GM12878 (cell line): ENCODE data around the gene CALCA. TPM values are rescaled to one million over a fixed set of nuclear protein-coding genes. Genes with fewer than 3 reads are reported as not detected.

Experiments used
- ATAC-seq: fragments of 200-7000 bp; cut with Tn5 transposase; 3 replicates; pipeline ENCODE4 v1.9.1; 2020; ENCODE audit warnings: mild to moderate bottlenecking, moderate library complexity
- BruUV-seq: library from RNA; stranded (reverse); fragments of 400-500 nt; replicated peaks from 2 replicates; lab custom pipeline; 2021; lab: Mats Ljungman, UMichigan
- CTCF ChIA-PET: fragments of 300-600 bp; sonication (Branson Sonifier 250); formaldehyde crosslinking; extraction: SDS; loops from one replicate; lab custom pipeline; 2021; ENCODE audit warnings: inconsistent platforms; lab: Yijun Ruan, JAX
- POLR2A ChIA-PET: fragments of 350-600 bp; formaldehyde crosslinking; extraction: SDS; loops from one replicate; lab custom pipeline; 2021; ENCODE audit warnings: inconsistent platforms; lab: Charles Lee
- RAD21 ChIA-PET: fragments of 300-600 bp; sonication (Branson Sonifier 250); formaldehyde crosslinking; loops from one replicate; lab custom pipeline; 2023; ENCODE audit warnings: antibody characterized with exemption; ENCODE audit not compliant: unreplicated experiment; lab: Charles Lee
- SMC1A ChIA-PET: fragments of 300-600 bp; sonication (Branson Sonifier 250); formaldehyde crosslinking; loops from one replicate; lab custom pipeline; 2023; ENCODE audit not compliant: unreplicated experiment, uncharacterized antibody; lab: Charles Lee
- DNase-seq: peaks from one replicate; pipeline ENCODE4 v3.0.0-alpha.2; 2011; ENCODE audit warnings: low read depth, low spot score
- FAIRE-seq: peaks from 3 replicates; lab custom pipeline; 2011; peaks lifted over from hg19 to GRCh38; lab: Jason Lieb, UNC
- H2AFZ ChIP-seq: 2 replicates; pipeline ENCODE4 v1.6.0; 2011; ENCODE audit warnings: low read depth, low read length, control low read depth; ENCODE audit not compliant: control insufficient read depth
- H3K27ac ChIP-seq: 2 replicates; pipeline ENCODE4 v1.5.1; 2011; ENCODE audit warnings: control low read depth; ENCODE audit not compliant: control insufficient read depth, insufficient read depth
- H3K27me3 ChIP-seq, 2 experiments: replicated peaks in 1 of 2; 2 replicates each; pipeline versions ENCODE4 v1.6.0 to v1.6.1; 2011; ENCODE audit warnings: low read length in 1 of 2; ENCODE audit not compliant: control insufficient read depth in 2 of 2, insufficient read depth in 2 of 2
- H3K36me3 ChIP-seq, 2 experiments: 2 replicates each; pipeline ENCODE4 v1.5.1; 2011; ENCODE audit warnings: low read length in 1 of 2; ENCODE audit not compliant: control insufficient read depth in 2 of 2, insufficient read depth in 2 of 2
- H3K4me1 ChIP-seq: 2 replicates; pipeline ENCODE4 v1.6.1; 2011; ENCODE audit warnings: mild to moderate bottlenecking, low read length, moderate library complexity, mixed read lengths; ENCODE audit not compliant: control insufficient read depth, insufficient read depth
- H3K4me2 ChIP-seq: 2 replicates; pipeline ENCODE4 v1.6.0; 2011; ENCODE audit warnings: control low read depth; ENCODE audit not compliant: control insufficient read depth, insufficient read depth
- H3K4me3 ChIP-seq: fragments of 200-600 bp; sonication (generic); 2 replicates; pipeline ENCODE4 v1.5.1; 2016
- H3K79me2 ChIP-seq: 2 replicates; pipeline ENCODE4 v1.6.0; 2011; ENCODE audit warnings: low read length; ENCODE audit not compliant: control insufficient read depth, insufficient read depth
- H3K9ac ChIP-seq: 2 replicates; pipeline ENCODE4 v1.8.0; 2011; ENCODE audit warnings: low read length, control low read depth, mixed read lengths; ENCODE audit not compliant: control insufficient read depth, insufficient read depth
- H3K9me3 ChIP-seq: replicated peaks from 3 replicates; pipeline ENCODE4 v1.5.1; 2011; ENCODE audit warnings: mild to moderate bottlenecking, low read length; ENCODE audit not compliant: control insufficient read depth, insufficient read depth
- H4K20me1 ChIP-seq: 2 replicates; pipeline ENCODE4 v1.6.0; 2011; ENCODE audit not compliant: control insufficient read depth, insufficient read depth
- ESRRA ChIP-seq: IDR thresholded peaks from 2 replicates; pipeline ENCODE4 v1.6.1; 2012; ENCODE audit warnings: mild to moderate bottlenecking, low read length, improper control_type of control experiment
- ETV6 ChIP-seq, 2 experiments: fragments of 450-650 bp in 1 of 2; IDR thresholded peaks in 1 of 2; conservative IDR thresholded peaks in 1 of 2; 2 replicates each; pipeline ENCODE4 v1.6.1; 2014; ENCODE audit warnings: antibody characterized with exemption in 1 of 2, borderline replicate concordance in 1 of 2, low read depth in 1 of 2, mild to moderate bottlenecking in 1 of 2, moderate library complexity in 1 of 2
- EZH2 ChIP-seq: IDR thresholded peaks from 2 replicates; pipeline ENCODE4 v1.6.1; 2012; ENCODE audit warnings: low read depth, mild to moderate bottlenecking, control low read depth, inconsistent platforms, low read length, borderline replicate concordance; ENCODE audit not compliant: control insufficient read depth
- MEF2A ChIP-seq: IDR thresholded peaks from 2 replicates; pipeline ENCODE4 v1.6.1; 2011; ENCODE audit warnings: low read depth, mild to moderate bottlenecking, low read length, moderate library complexity; ENCODE audit not compliant: insufficient read depth
- POLR2A ChIP-seq: IDR thresholded peaks from 2 replicates; pipeline ENCODE4 v1.6.1; 2011; ENCODE audit warnings: low read depth, mild to moderate bottlenecking, low read length
- POLR2AphosphoS2 ChIP-seq: IDR thresholded peaks from 2 replicates; pipeline ENCODE4 v1.6.1; 2011; ENCODE audit warnings: low read depth, mild to moderate bottlenecking, low read length, improper control_type of control experiment, moderate library complexity
- PRDM15 ChIP-seq: fragments of 450-650 bp; formaldehyde crosslinking; IDR thresholded peaks from 2 replicates; pipeline ENCODE4 v1.4.0; 2020; ENCODE audit warnings: mild to moderate bottlenecking, moderate library complexity
- RAD51 ChIP-seq: fragments of 450-650 bp; IDR thresholded peaks from 2 replicates; pipeline ENCODE4 v1.6.1; 2016; ENCODE audit warnings: moderate library complexity, mild to moderate bottlenecking, inconsistent platforms
- RELB ChIP-seq: fragments of 450-650 bp; IDR thresholded peaks from 2 replicates; pipeline ENCODE4 v1.6.1; 2017; ENCODE audit warnings: low read depth, mild to moderate bottlenecking, moderate library complexity
- SPI1 ChIP-seq: IDR thresholded peaks from 2 replicates; pipeline ENCODE4 v1.6.1; 2011; ENCODE audit warnings: low read depth, mild to moderate bottlenecking, low read length, moderate library complexity, borderline replicate concordance; ENCODE audit not compliant: insufficient read depth
- SREBF1 ChIP-seq: IDR thresholded peaks from 2 replicates; pipeline ENCODE4 v1.6.1; 2012; ENCODE audit warnings: mild to moderate bottlenecking, low read length
- USF2 ChIP-seq: IDR thresholded peaks from 2 replicates; pipeline ENCODE4 v1.6.1; 2011; ENCODE audit warnings: low read depth, low read length, improper control_type of control experiment, borderline replicate concordance
- WRNIP1 ChIP-seq: IDR thresholded peaks from 2 replicates; pipeline ENCODE4 v1.6.1; 2011; ENCODE audit warnings: low read depth, low read length, improper control_type of control experiment, borderline replicate concordance
- YY1 ChIP-seq: IDR thresholded peaks from 2 replicates; pipeline ENCODE4 v1.6.1; 2011; ENCODE audit warnings: low read depth, mild to moderate bottlenecking, low read length
- WGBS: methylation state at CpG from one replicate; pipeline ENCODE4 v1.1.6; 2016; ENCODE audit warnings: low lambda C conversion rate; ENCODE audit not compliant: insufficient replicate concordance, insufficient coverage; ENCODE audit errors: missing lambda C conversion rate; 5-methylcytosine and 5-hydroxymethylcytosine counted together
- in situ Hi-C: fragments of 300-500 bp; cut with MboI; formaldehyde crosslinking; loops from 9 replicates; pipeline ENCODE4 v1.14.3; 2018; ENCODE audit warnings: mixed read lengths
- intact Hi-C: fragments of 100-400 bp; cut with micrococcal nuclease; formaldehyde crosslinking; loops from one replicate; pipeline ENCODE4 v1.14.2; 2022; ENCODE audit not compliant: unreplicated experiment
- polyA plus RNA-seq, 11 experiments: library from polyadenylated mRNA; depleted of rRNA in 4 of 11; unstranded in 6 of 11; stranded (reverse) in 5 of 11; fragments of >200 nt; fragmentation: Nextera tagmentation in 4 of 11; fragmentation: Illumina TruSeq in 1 of 11; extraction: Ambion mirVana in 4 of 11; extraction: Trizol in 1 of 11; gene quantifications; 1 replicate in 1 of 11; 2 replicates in 10 of 11; pipeline versions ENCODE4 v1.2.1 to v1.2.3, GENCODE V29; 2011 to 2016; ENCODE audit warnings: inconsistent platforms in 2 of 11, missing spikeins in 2 of 11, low read depth in 1 of 11
- total RNA-seq, 4 experiments: library from RNA; depleted of rRNA in 3 of 4; stranded (reverse); fragments of >200 nt in 3 of 4; fragmentation: Illumina TruSeq in 1 of 4; extraction: Trizol in 1 of 4; gene quantifications; 2 replicates each; pipeline versions ENCODE4 v1.2.1 to v1.2.3, GENCODE V29; 2013 to 2021

Gene CALCA
- total and polyA plus RNA-seq, 10 of the 15 experiments (the other 5 are each of a cell fraction or from before 2014, with no cell fraction given): not detected

GRCh38 chr11:14977101-14977880 lies 5.1 kb upstream of the CALCA start:
- CTCF ChIA-PET: interaction anchor here (1.6 kb wide), 1 partner anchor 98 kb away, joined by 5 read pairs; no protein-coding TSS in a partner anchor
- Histone ChIP-seq H3K4me3 (no peak overlapping the region), H3K9me3 (no peaks in the 10 kb centered on the region), H2AFZ (no peak overlapping the region), H3K36me3 (no peaks in the 10 kb centered on the region), H3K79me2 (no peaks in the 10 kb centered on the region), H4K20me1 (no peaks in the 10 kb centered on the region), H3K27me3 (peaks cover 5 to 16% of the 10 kb centered on the region in 2 experiments; a peak in 3 of 4 replicates), H3K4me1 (no peaks in the 10 kb centered on the region; the same call in 1 of the 2 replicates), H3K4me2 (no peak overlapping the region), H3K9ac (no peak overlapping the region), H3K27ac (no peak overlapping the region)
- RAD21 ChIA-PET: no interaction called here
- in situ Hi-C loops (no loop called here), intact Hi-C loops (no loop called here)
- BruUV-seq: no TSS peak
- ATAC-seq (no peak), DNase-seq (no peak), FAIRE-seq (no peak)
- SMC1A ChIA-PET: no interaction called here
- WGBS: 0% methylated on average over 1 of the region's 1 CpG
- POLR2A ChIA-PET: no interaction called here
- TF ChIP-seq WRNIP1 (no peak), RAD51 (no peak), ESRRA (no peak), POLR2A (no peak), EZH2 (no peak), PRDM15 (no peak), ETV6 (conservative IDR thresholded peaks at IDR 0.05 in 1 of 2, IDR thresholded peaks at IDR 0.05 in 1 of 2; ENCODE audit: borderline replicate concordance in 1 of 2, low read depth in 1 of 2) (no peak), MEF2A (no peak), RELB (no peak), SREBF1 (no peak), USF2 (no peak), POLR2AphosphoS2 (no peak), SPI1 (no peak), YY1 (no peak)
